OCI-LY7 (cell line): Measurements from ENCODE around the gene GATA6. TPM values are rescaled to one million over a fixed set of nuclear protein-coding genes. Genes with fewer than 3 reads are reported as not detected.

Experiments used
- BruUV-seq: library from RNA; stranded (reverse); fragments of 400-500 nt; replicated peaks from 2 replicates; lab custom pipeline; 2021; lab: Mats Ljungman, UMichigan
- CTCF ChIA-PET: fragments of 300-600 bp; sonication (Branson Sonifier 250); formaldehyde crosslinking; loops from one replicate; lab custom pipeline; 2022; ENCODE audit warnings: antibody characterized with exemption; ENCODE audit not compliant: unreplicated experiment; lab: Charles Lee
- POLR2A ChIA-PET: fragments of 300-600 bp; sonication (Branson Sonifier 250); formaldehyde crosslinking; loops from one replicate; lab custom pipeline; 2022; ENCODE audit warnings: antibody characterized with exemption; lab: Charles Lee
- DNase-seq: peaks from one replicate; pipeline ENCODE4 v3.0.0-alpha.2; 2015; ENCODE audit warnings: low spot score
- H2AFZ ChIP-seq: fragments of 200-600 bp; sonication (generic), shearing (Covaris generic); 2 replicates; pipeline ENCODE4 v1.6.1; 2014; ENCODE audit warnings: mild to moderate bottlenecking, antibody characterized with exemption, low read length, moderate library complexity
- H3K27ac ChIP-seq: fragments of 200-600 bp; sonication (generic); 2 replicates; pipeline ENCODE4 v1.5.1; 2014; ENCODE audit warnings: mixed run types, low read depth, mild to moderate bottlenecking, moderate library complexity, low read length, inconsistent platforms; ENCODE audit not compliant: poor library complexity, severe bottlenecking
- H3K36me3 ChIP-seq: fragments of 200-600 bp; sonication (generic); 2 replicates; pipeline ENCODE4 v1.6.1; 2014; ENCODE audit warnings: mild to moderate bottlenecking, antibody characterized with exemption, low read length, moderate library complexity, mixed read lengths; ENCODE audit not compliant: insufficient read depth
- H3K4me1 ChIP-seq: fragments of 200-600 bp; sonication (generic); 2 replicates; pipeline ENCODE4 v1.5.1; 2014; ENCODE audit warnings: mild to moderate bottlenecking, low read length; ENCODE audit not compliant: insufficient read depth, poor library complexity, severe bottlenecking
- H3K4me2 ChIP-seq: fragments of 200-600 bp; sonication (generic); 2 replicates; pipeline ENCODE4 v1.6.1; 2014; ENCODE audit warnings: mild to moderate bottlenecking, low read length
- H3K4me3 ChIP-seq: fragments of 200-600 bp; sonication (generic); 2 replicates; pipeline ENCODE4 v1.5.1; 2014; ENCODE audit warnings: mild to moderate bottlenecking, low read depth, low read length; ENCODE audit not compliant: poor library complexity, severe bottlenecking
- H3K79me2 ChIP-seq: fragments of 200-600 bp; sonication (generic); 2 replicates; pipeline ENCODE4 v1.6.1; 2016; ENCODE audit warnings: low read depth, mild to moderate bottlenecking, low read length, moderate library complexity, mixed read lengths; ENCODE audit not compliant: insufficient read depth
- H3K9me2 ChIP-seq: fragments of 200-600 bp; sonication (generic); 2 replicates; pipeline ENCODE4 v1.6.1; 2016; ENCODE audit warnings: mild to moderate bottlenecking, low read length, mixed read lengths; ENCODE audit not compliant: insufficient read depth
- H3K9me3 ChIP-seq: fragments of 200-600 bp; sonication (generic); 2 replicates; pipeline ENCODE4 v1.6.1; 2014; ENCODE audit warnings: mild to moderate bottlenecking, mixed run types, low read length, mixed read lengths
- H4K20me1 ChIP-seq: fragments of 200-600 bp; sonication (generic); 2 replicates; pipeline ENCODE4 v1.6.1; 2014; ENCODE audit warnings: mild to moderate bottlenecking, antibody characterized with exemption, low read length, moderate library complexity, mixed read lengths; ENCODE audit not compliant: insufficient read depth
- CTCF ChIP-seq: fragments of 200-600 bp; sonication (generic); conservative IDR thresholded peaks from 2 replicates; pipeline ENCODE4 v1.5.1; 2014; ENCODE audit warnings: mild to moderate bottlenecking, antibody characterized with exemption, low read length, moderate library complexity, mixed read lengths
- EZH2phosphoT487 ChIP-seq: fragments of 200-600 bp; sonication (generic); IDR thresholded peaks from 2 replicates; pipeline ENCODE4 v1.6.1; 2018; ENCODE audit warnings: low read depth, borderline replicate concordance, mild to moderate bottlenecking, mixed run types, antibody characterized with exemption, low read length, moderate library complexity, mixed read lengths
- intact Hi-C: fragments of 100-400 bp; cut with micrococcal nuclease; formaldehyde crosslinking; loops from one replicate; pipeline ENCODE4 v1.10.0; 2022; ENCODE audit not compliant: unreplicated experiment
- total RNA-seq, 2 experiments: library from RNA; depleted of rRNA in 1 of 2; stranded (reverse); fragments of >200 nt in 1 of 2; shearing (Covaris generic) in 1 of 2; gene quantifications; 2 replicates each; pipeline ENCODE4 v1.2.3, GENCODE V29; 2014 to 2022

The GATA6 gene
- total RNA-seq, 2 experiments from 2014 or later = not detected

GRCh38 chr18:22213333-22213973 is 44.1 kb downstream of the GATA6 start:
- Histone ChIP-seq H3K36me3 (no peaks in the 10 kb centered on the region), H3K79me2 (no peaks in the 10 kb centered on the region), H4K20me1 (no peaks in the 10 kb centered on the region), H3K9me3 (no peaks in the 10 kb centered on the region), H3K4me1 (no peaks in the 10 kb centered on the region), H3K4me3 (no peak overlapping the region), H3K9me2 (no peaks in the 10 kb centered on the region), H3K4me2 (no peak overlapping the region), H3K27ac (no peak overlapping the region), H2AFZ (no peak overlapping the region)
- intact Hi-C loops = no loop called here
- ChIA-PET POLR2A (interaction anchor here (0.6 to 1.1 kb wide), 2 partner anchors 50 to 63 kb away, joined by 4 read pairs; no protein-coding TSS in a partner anchor), CTCF (no interaction called here)
- TF ChIP-seq EZH2phosphoT487 (no peak), CTCF (no peak)
- BruUV-seq = no TSS peak
- no peak for DNase-seq

GRCh38 chr18:22214731-22215528 is 45.5 kb downstream of the GATA6 start:
- H3K4me2 ChIP-seq = no peak overlapping the region
- CTCF ChIA-PET = no interaction called here
- no peaks in the 10 kb centered on the region for H3K9me3 ChIP-seq
- H4K20me1 ChIP-seq = no peaks in the 10 kb centered on the region
- H3K4me3 ChIP-seq = no peak overlapping the region
- no peak overlapping the region for H2AFZ ChIP-seq
- no peaks in the 10 kb centered on the region for H3K36me3 ChIP-seq
- no peaks in the 10 kb centered on the region for H3K4me1 ChIP-seq
- H3K9me2 ChIP-seq = no peaks in the 10 kb centered on the region
- intact Hi-C loops = no loop called here
- POLR2A ChIA-PET = no interaction called here
- no TSS peak for BruUV-seq
- no peak for TF ChIP-seq EZH2phosphoT487
- no peak for TF ChIP-seq CTCF
- DNase-seq = no peak
- no peaks in the 10 kb centered on the region for H3K79me2 ChIP-seq
- H3K27ac ChIP-seq = no peak overlapping the region

GRCh38 chr18:22218835-22219234 is 49.4 kb downstream of the GATA6 start:
- CTCF ChIA-PET = no interaction called here
- H3K36me3 ChIP-seq = no peaks in the 10 kb centered on the region
- intact Hi-C loops = no loop called here
- H3K9me3 ChIP-seq = no peaks in the 10 kb centered on the region
- no peaks in the 10 kb centered on the region for H3K79me2 ChIP-seq
- H3K4me1 ChIP-seq = no peaks in the 10 kb centered on the region
- no TSS peak for BruUV-seq
- H3K9me2 ChIP-seq = no peaks in the 10 kb centered on the region
- TF ChIP-seq CTCF (no peak), EZH2phosphoT487 (no peak)
- H4K20me1 ChIP-seq = no peaks in the 10 kb centered on the region
- no peak overlapping the region for H3K27ac ChIP-seq
- no peak for DNase-seq
- no peak overlapping the region for H3K4me2 ChIP-seq
- H3K4me3 ChIP-seq = no peak overlapping the region
- POLR2A ChIA-PET = no interaction called here
- H2AFZ ChIP-seq = no peak overlapping the region
